Gastrocnemius medialis (tissue), 4 donors: ENCODE measurements around the gene ADAM11. TPM values are rescaled to one million over a fixed set of nuclear protein-coding genes. Genes with fewer than 3 reads are reported as not detected.
"Not testable (repeated sequence)": the region's sequence is repeated elsewhere in the genome, so short reads cannot be mapped to it uniquely, and the experiment has no call there.

Experiments
- ATAC-seq, 2 donors: fragments of 150-250 bp; one replicate each; pipeline ENCODE4 v1.9.1; 2016
- DNase-seq, 2 donors: peaks; one replicate each; pipeline ENCODE4 v3.0.0-alpha.2; 2019
- H3K27ac ChIP-seq, 4 donors: fragments of 200-600 bp; sonication (generic); 1 replicate in 1 of 4; 2 replicates in 3 of 4; pipeline ENCODE4 v1.5.1; 2016 to 2018; ENCODE audit warnings: mild to moderate bottlenecking in 2 of 4, moderate library complexity in 1 of 4
- H3K27me3 ChIP-seq, 3 donors: fragments of 200-600 bp; sonication (generic) in 2 of 3; 1 replicate in 1 of 3; 2 replicates in 2 of 3; pipeline versions ENCODE4 v1.5.1 to v1.6.0; 2016 to 2019; ENCODE audit warnings: mild to moderate bottlenecking in 1 of 3, moderate library complexity in 1 of 3
- H3K36me3 ChIP-seq, 2 donors: fragments of 200-600 bp; sonication (generic) in 1 of 2; one replicate each; pipeline ENCODE4 v1.5.1; 2017 to 2018
- H3K4me1 ChIP-seq, 2 donors: fragments of 200-600 bp; sonication (generic) in 1 of 2; one replicate each; pipeline ENCODE4 v1.5.1; 2016 to 2017; ENCODE audit warnings: mild to moderate bottlenecking in 2 of 2
- H3K4me3 ChIP-seq, 4 donors: fragments of 200-600 bp; sonication (generic) in 3 of 4; 1 replicate in 1 of 4; 2 replicates in 3 of 4; pipeline ENCODE4 v1.5.1; 2016 to 2019; ENCODE audit warnings: mild to moderate bottlenecking in 2 of 4
- H3K9me3 ChIP-seq, 3 donors: fragments of 200-600 bp; sonication (generic) in 2 of 3; 1 replicate in 1 of 3; 2 replicates in 2 of 3; pipeline ENCODE4 v1.5.1; 2016 to 2019
- CTCF ChIP-seq, 5 experiments: fragments of 450-650 bp in 3 of 5; fragments of 200-600 bp in 2 of 5; sonication (generic) in 2 of 5; IDR thresholded peaks in 4 of 5; conservative IDR thresholded peaks in 1 of 5; 1 replicate in 4 of 5; 2 replicates in 1 of 5; pipeline ENCODE4 v1.5.1; 2016 to 2019; ENCODE audit warnings: antibody characterized with exemption in 5 of 5, mild to moderate bottlenecking in 3 of 5, moderate library complexity in 3 of 5
- POLR2A ChIP-seq, 2 donors: fragments of 450-650 bp; IDR thresholded peaks; one replicate each; pipeline ENCODE4 v1.6.1; 2017; ENCODE audit warnings: antibody characterized with exemption in 2 of 2, mild to moderate bottlenecking in 2 of 2, moderate library complexity in 2 of 2
- in situ Hi-C, 4 donors: fragments of 200-750 bp; cut with MboI; loops; one replicate each; pipeline versions ENCODE4 v1.15.0 to v1.8.0; 2017; ENCODE audit warnings: low sequenced_read_pairs in 4 of 4
- intact Hi-C: fragments of 100-400 bp; cut with DNase I; formaldehyde crosslinking; loops from one replicate; pipeline ENCODE4 v1.15.1; 2023; ENCODE audit warnings: low total_unique reads
- total RNA-seq, 4 donors: library from RNA; depleted of rRNA; stranded (reverse); fragments of >200 nt; gene quantifications; one replicate each; pipeline versions ENCODE4 v1.1.0 to v1.2.3, GENCODE V29; 2016

Gene ADAM11
- total RNA-seq, 4 donors from 2014 or later: 0.04 to 0.36 TPM; not detected in 2

GRCh38 chr17:44820631-44821212, 61.9 kb downstream of the ADAM11 start:
- DNase-seq (no peak), ATAC-seq (no peak)
- Histone ChIP-seq H3K36me3 (no peaks in the 10 kb centered on the region), H3K27ac (no peak overlapping the region), H3K9me3 (no peaks in the 10 kb centered on the region), H3K4me1 (no peaks in the 10 kb centered on the region), H3K4me3 (no peak overlapping the region), H3K27me3 (peaks cover 5 to 33% (median 15%) of the 10 kb centered on the region in 3 donors)
- no peak for TF ChIP-seq CTCF (IDR thresholded peaks at IDR 0.05 in 4 of 5, conservative IDR thresholded peaks at IDR 0.05 in 1 of 5)
- no peak for TF ChIP-seq POLR2A (IDR thresholded peaks at IDR 0.05)
- intact Hi-C loops (no loop called here), in situ Hi-C loops (no loop called here)

GRCh38 chr17:44825236-44825635, 66.4 kb downstream of the ADAM11 start:
- H3K27ac ChIP-seq, H3K4me3 ChIP-seq, H3K36me3 ChIP-seq, H3K9me3 ChIP-seq, DNase-seq, intact Hi-C loops, H3K4me1 ChIP-seq, in situ Hi-C loops, ATAC-seq: not testable (repeated sequence)
- H3K27me3 ChIP-seq: peaks cover 47 to 67% (median 48%) of the 10 kb centered on the region in 3 donors

GRCh38 chr17:44826123-44826790, 67.5 kb downstream of the ADAM11 start:
- Histone ChIP-seq H3K27me3 (peaks cover 54 to 67% (median 57%) of the 10 kb centered on the region in 3 donors), H3K4me1 (peaks cover 0 to 7% of the 10 kb centered on the region in 2 donors), H3K36me3 (no peaks in the 10 kb centered on the region), H3K27ac (no peak overlapping the region), H3K4me3 (peak overlapping the region in 1 of 4 donors; percentile 52), H3K9me3 (no peaks in the 10 kb centered on the region)
- no peak for ATAC-seq
- intact Hi-C loops (no loop called here), in situ Hi-C loops (no loop called here)
- DNase-seq: no peak
- TF ChIP-seq CTCF (IDR thresholded peaks at IDR 0.05 in 4 of 5, conservative IDR thresholded peaks at IDR 0.05 in 1 of 5) (no peak), POLR2A (IDR thresholded peaks at IDR 0.05) (no peak)

DNA sequence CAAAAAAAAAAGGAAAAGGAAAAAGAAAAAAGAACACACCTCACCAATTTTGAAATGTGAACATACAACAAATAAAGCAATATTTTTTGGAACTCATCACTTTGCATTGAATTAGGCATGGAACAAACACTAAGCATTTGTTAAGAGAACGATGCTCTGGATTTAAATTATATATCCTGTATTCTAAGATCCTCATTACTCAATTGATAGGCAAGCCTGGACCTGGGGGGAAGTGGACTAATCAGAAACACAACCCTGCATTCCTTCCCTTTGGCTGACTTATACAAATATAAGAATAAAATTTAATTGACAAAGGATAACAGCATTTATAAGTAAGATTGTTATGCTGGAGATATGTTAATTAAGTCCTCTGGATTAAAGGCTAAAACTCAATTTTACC, 69.1 kb downstream of the ADAM11 start:
- peaks cover 60 to 74% (median 65%) of the 10 kb centered on the region in 3 donors for H3K27me3 ChIP-seq
- peaks cover 0 to 7% of the 10 kb centered on the region in 2 donors for H3K4me1 ChIP-seq
- DNase-seq: no peak
- no peak for TF ChIP-seq CTCF (IDR thresholded peaks at IDR 0.05 in 4 of 5, conservative IDR thresholded peaks at IDR 0.05 in 1 of 5)
- no peak for TF ChIP-seq POLR2A (IDR thresholded peaks at IDR 0.05)
- H3K4me3 ChIP-seq: peak overlapping the region in 3 of 4 donors; percentile 3 to 52 (median 12)
- in situ Hi-C loops: no loop called here
- H3K9me3 ChIP-seq: no peaks in the 10 kb centered on the region
- H3K36me3 ChIP-seq: no peaks in the 10 kb centered on the region
- no peak overlapping the region for H3K27ac ChIP-seq
- intact Hi-C loops: no loop called here
- no peak for ATAC-seq

- Histone ChIP-seq H3K9me3 (no peaks in the 10 kb centered on the region), H3K27me3 (peaks cover 60 to 76% (median 74%) of the 10 kb centered on the region in 3 donors), H3K4me1 (peaks cover 0 to 7% of the 10 kb centered on the region in 2 donors), H3K36me3 (no peaks in the 10 kb centered on the region), H3K27ac (peak overlapping the region; percentile 50 to 66 (median 54)), H3K4me3 (peak overlapping the region; percentile 41 to 56 (median 52))
- ATAC-seq (no peak), DNase-seq (no peak)
- in situ Hi-C loops: no loop called here
- TF ChIP-seq CTCF (IDR thresholded peaks at IDR 0.05 in 4 of 5, conservative IDR thresholded peaks at IDR 0.05 in 1 of 5): no peak
- TF ChIP-seq POLR2A (IDR thresholded peaks at IDR 0.05): no peak
- intact Hi-C loops: no loop called here
Observed at GRCh38 chr17:44828919-44829522, 70.2 kb downstream of the ADAM11 start.
